Upper lobe of right lung (tissue), 1 donor: ENCODE results near the gene NMRK1. TPM values are rescaled to one million over a fixed set of nuclear protein-coding genes. Genes with fewer than 3 reads are reported as not detected.

Experiments used
- ATAC-seq: fragments of 200-7000 bp; cut with Tn5 transposase; one replicate; pipeline ENCODE4 v1.9.1; 2020; ENCODE audit warnings: mild to moderate bottlenecking, moderate library complexity
- DNase-seq: peaks from one replicate; pipeline ENCODE4 v3.0.0-alpha.2; 2020
- H3K27ac ChIP-seq: fragments of 200-600 bp; one replicate; pipeline ENCODE4 v1.8.0; 2022
- H3K27me3 ChIP-seq: fragments of 200-600 bp; one replicate; pipeline ENCODE4 v1.8.0; 2022; ENCODE audit warnings: mild to moderate bottlenecking
- H3K36me3 ChIP-seq: fragments of 200-600 bp; one replicate; pipeline ENCODE4 v1.8.0; 2022
- H3K4me1 ChIP-seq: fragments of 200-600 bp; one replicate; pipeline ENCODE4 v1.8.0; 2022
- H3K4me3 ChIP-seq: fragments of 200-600 bp; one replicate; pipeline ENCODE4 v1.8.0; 2022; ENCODE audit warnings: mild to moderate bottlenecking
- H3K9me3 ChIP-seq: fragments of 200-600 bp; one replicate; pipeline ENCODE4 v1.8.0; 2022
- intact Hi-C: fragments of 100-400 bp; cut with DNase I; formaldehyde crosslinking; loops from one replicate; pipeline ENCODE4 v1.11.0; 2022
- total RNA-seq: library from RNA; stranded (reverse); fragmentation: NEBNext Ultra II Directional; extraction: Animal tissue kit (Norgen Biotek cat#: 25700); gene quantifications from one replicate; pipeline ENCODE4 v1.2.1, GENCODE V29; 2021
- TF ChIP-seq, protein P1 (sequence below): fragments of 200-600 bp; IDR thresholded peaks from one replicate; pipeline ENCODE4 v1.8.0; 2022; ENCODE audit warnings: antibody characterized with exemption
- donor health status: DM: no; HTN: yes; CAD: no; lungs with severe emphysema.

The NMRK1 gene
- total RNA-seq, 1 donor from 2014 or later: 40.4 TPM

DNA sequence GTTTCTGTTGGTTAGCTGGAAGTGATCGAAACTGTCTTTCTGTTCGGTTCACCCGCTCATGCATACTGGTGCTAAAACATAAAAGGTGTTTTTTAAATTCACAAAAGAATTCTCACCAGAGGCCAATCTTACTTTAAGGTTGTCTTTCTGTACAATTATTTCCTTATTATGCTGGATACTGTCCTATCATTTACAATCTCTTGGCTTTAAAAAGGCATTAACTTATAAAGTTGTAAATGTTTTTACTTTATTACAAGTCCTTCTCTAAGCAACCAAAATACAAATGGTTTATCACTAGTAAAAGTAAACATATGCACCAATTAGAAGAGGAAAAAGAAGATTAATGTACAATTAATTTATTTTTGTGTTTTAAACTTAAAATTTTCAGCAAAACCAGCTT lies 70.6 kb downstream of the NMRK1 start:
- no peak overlapping the region for H3K4me3 ChIP-seq
- H3K9me3 ChIP-seq: no peaks in the 10 kb centered on the region
- intact Hi-C loops: no loop called here
- ATAC-seq: no peak
- DNase-seq: no peak
- no peak overlapping the region for H3K27ac ChIP-seq
- no peaks in the 10 kb centered on the region for H3K36me3 ChIP-seq
- no peaks in the 10 kb centered on the region for H3K27me3 ChIP-seq
- no peaks in the 10 kb centered on the region for H3K4me1 ChIP-seq
- TF ChIP-seq, protein P1, sequence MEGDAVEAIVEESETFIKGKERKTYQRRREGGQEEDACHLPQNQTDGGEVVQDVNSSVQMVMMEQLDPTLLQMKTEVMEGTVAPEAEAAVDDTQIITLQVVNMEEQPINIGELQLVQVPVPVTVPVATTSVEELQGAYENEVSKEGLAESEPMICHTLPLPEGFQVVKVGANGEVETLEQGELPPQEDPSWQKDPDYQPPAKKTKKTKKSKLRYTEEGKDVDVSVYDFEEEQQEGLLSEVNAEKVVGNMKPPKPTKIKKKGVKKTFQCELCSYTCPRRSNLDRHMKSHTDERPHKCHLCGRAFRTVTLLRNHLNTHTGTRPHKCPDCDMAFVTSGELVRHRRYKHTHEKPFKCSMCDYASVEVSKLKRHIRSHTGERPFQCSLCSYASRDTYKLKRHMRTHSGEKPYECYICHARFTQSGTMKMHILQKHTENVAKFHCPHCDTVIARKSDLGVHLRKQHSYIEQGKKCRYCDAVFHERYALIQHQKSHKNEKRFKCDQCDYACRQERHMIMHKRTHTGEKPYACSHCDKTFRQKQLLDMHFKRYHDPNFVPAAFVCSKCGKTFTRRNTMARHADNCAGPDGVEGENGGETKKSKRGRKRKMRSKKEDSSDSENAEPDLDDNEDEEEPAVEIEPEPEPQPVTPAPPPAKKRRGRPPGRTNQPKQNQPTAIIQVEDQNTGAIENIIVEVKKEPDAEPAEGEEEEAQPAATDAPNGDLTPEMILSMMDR: no peak

DNA sequence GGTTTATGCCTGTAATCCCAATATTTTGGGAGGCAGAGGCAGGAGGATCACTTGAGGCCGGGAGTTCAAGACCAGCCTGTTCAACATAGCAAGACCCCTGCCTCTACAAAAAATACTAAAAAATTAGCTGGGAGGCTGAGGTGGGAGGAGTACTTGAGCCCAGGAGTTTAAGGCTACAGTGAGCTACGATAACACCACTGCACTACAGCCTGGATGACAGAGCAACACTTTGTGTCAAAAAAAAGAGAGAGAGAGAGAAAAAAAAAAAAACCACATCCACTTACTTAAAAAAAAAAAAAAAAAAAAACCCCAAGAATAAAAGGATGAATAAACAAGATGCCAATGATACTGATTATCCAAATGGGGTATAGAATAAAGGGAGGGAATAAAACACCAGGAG lies 74.2 kb downstream of the NMRK1 start:
- ATAC-seq (no peak), DNase-seq (no peak)
- TF ChIP-seq, protein P1: no peak
- Histone ChIP-seq H3K27me3 (no peaks in the 10 kb centered on the region), H3K36me3 (no peaks in the 10 kb centered on the region), H3K4me1 (no peaks in the 10 kb centered on the region), H3K9me3 (no peaks in the 10 kb centered on the region), H3K27ac (no peak overlapping the region), H3K4me3 (no peak overlapping the region)
- intact Hi-C loops: no loop called here

Other genes with a start within 250 kb of the NMRK1 start
- 1.2 TPM for gene TRPM6, start 200.2 kb downstream of the NMRK1 start, total RNA-seq
- gene C9orf40, start 135.2 kb downstream of the NMRK1 start, total RNA-seq: 2.9 TPM
- 15.7 TPM for gene CARNMT1, start 59.9 kb downstream of the NMRK1 start, total RNA-seq
- gene OSTF1, start 359 bp upstream of the NMRK1 start, total RNA-seq: 77.8 TPM